Measurements from ENCODE around the gene NRG2. TPM values are rescaled to one million over a fixed set of nuclear protein-coding genes. Genes with fewer than 3 reads are reported as not detected.
A peak's percentile ranks its signal among the peaks of the same experiment; 100 is the strongest.

Gene NRG2
- total RNA-seq, 4 donors from 2014 or later = 0.80 TPM; not detected in 3

DNA sequence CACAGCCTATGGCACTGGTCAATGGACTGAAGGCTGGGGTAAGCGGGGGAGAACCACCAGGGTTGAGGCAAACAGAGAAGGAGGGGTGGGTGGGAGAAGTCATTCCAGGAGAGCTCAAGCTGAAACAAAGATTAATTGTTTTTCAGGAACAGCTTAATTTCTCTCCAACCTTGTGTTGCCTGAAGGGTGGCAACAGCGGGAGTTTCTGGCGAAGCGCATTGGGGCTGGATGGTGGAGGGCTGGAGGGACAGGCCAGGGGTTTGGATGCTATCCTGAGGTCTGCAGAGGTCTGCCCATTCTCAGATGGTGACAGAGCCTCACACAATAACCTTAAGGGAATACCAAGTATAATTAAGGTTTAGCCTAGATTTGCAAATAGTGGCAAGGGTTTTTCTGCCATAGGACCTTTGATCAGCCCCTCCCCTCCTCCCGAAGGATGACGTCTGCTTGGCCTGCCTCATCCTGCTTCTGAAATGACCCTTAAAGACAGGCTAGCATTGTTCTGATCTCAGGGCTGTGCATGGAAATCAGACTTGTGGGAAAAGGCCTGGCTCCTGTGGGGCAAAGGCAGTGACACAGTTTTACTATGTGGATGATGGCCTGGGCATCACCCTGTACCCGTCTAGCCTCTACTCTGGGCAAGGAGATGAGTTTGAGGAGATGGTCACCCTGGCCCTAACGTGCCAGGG is 214.7 kb downstream of the NRG2 start:
- H3K27me3 ChIP-seq = no peaks in the 10 kb centered on the region
- no peaks in the 10 kb centered on the region for H3K36me3 ChIP-seq
- TF ChIP-seq POLR2A (IDR thresholded peaks at IDR 0.05) = no peak
- TF ChIP-seq, protein P1, sequence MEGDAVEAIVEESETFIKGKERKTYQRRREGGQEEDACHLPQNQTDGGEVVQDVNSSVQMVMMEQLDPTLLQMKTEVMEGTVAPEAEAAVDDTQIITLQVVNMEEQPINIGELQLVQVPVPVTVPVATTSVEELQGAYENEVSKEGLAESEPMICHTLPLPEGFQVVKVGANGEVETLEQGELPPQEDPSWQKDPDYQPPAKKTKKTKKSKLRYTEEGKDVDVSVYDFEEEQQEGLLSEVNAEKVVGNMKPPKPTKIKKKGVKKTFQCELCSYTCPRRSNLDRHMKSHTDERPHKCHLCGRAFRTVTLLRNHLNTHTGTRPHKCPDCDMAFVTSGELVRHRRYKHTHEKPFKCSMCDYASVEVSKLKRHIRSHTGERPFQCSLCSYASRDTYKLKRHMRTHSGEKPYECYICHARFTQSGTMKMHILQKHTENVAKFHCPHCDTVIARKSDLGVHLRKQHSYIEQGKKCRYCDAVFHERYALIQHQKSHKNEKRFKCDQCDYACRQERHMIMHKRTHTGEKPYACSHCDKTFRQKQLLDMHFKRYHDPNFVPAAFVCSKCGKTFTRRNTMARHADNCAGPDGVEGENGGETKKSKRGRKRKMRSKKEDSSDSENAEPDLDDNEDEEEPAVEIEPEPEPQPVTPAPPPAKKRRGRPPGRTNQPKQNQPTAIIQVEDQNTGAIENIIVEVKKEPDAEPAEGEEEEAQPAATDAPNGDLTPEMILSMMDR (IDR thresholded peaks at IDR 0.05) = no peak
- H3K9me3 ChIP-seq = no peaks in the 10 kb centered on the region
- H3K27ac ChIP-seq = no peak overlapping the region
- peak in 1 of 3 donors; percentile 35 for DNase-seq
- H3K4me1 ChIP-seq = no peaks in the 10 kb centered on the region
- no peak overlapping the region for H3K4me3 ChIP-seq

DNA sequence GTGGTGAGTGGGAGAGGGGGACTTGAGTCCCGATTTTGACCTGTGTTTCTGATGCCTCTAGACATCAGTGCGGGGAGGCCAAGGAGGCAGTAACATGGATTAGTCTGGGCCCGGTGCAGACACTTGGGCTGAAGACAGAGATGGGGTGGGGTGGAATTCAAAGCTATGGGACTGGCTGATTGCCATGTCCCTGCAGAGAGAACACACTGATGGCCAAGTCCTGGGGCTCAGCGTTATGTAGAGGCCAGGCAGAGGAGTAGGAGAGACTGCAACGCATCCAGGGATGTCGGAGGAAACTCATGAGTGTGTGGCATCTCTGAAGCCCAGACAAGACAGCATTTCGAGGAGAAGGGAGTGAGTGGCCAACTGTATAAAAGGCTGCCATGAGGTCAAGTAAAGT is 217.4 kb downstream of the NRG2 start:
- TF ChIP-seq, protein P1 (IDR thresholded peaks at IDR 0.05) = no peak
- no peak for TF ChIP-seq POLR2A (IDR thresholded peaks at IDR 0.05)
- H3K4me3 ChIP-seq = no peak overlapping the region
- H3K27me3 ChIP-seq = no peaks in the 10 kb centered on the region
- no peaks in the 10 kb centered on the region for H3K4me1 ChIP-seq
- H3K9me3 ChIP-seq = no peaks in the 10 kb centered on the region
- DNase-seq = no peak
- no peak overlapping the region for H3K27ac ChIP-seq
- H3K36me3 ChIP-seq = no peaks in the 10 kb centered on the region

DNA sequence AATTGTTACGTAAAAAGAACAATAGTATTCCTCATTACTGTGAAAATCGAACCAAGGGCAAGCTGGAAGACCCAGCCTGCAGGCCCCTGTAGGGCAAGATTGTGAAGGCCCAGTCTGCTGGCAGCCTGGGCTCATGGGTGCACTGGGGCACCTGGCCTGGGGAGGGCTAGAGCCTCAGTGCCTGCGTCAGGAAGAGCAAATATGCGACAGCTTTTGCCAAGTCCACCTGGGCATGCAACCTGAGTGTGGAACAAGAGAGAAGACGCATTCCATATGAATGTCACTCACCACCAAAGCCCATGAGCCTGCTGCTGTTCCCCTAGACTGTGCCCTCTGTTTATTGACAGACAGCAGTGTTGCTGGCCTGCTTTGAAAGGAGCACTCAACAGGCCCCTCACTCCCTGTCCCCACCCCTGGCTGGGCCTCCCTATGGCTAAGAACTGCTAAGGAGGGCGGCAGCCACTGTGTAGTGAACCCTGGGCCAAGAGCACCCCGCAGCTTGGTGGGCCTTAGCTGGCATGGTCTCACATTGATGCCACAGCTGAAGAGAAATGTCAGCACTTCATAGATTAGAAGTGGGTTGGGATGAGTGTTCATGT is 219.2 kb downstream of the NRG2 start:
- Histone ChIP-seq H3K4me3 (no peak overlapping the region), H3K4me1 (no peaks in the 10 kb centered on the region), H3K27me3 (no peaks in the 10 kb centered on the region), H3K27ac (no peak overlapping the region), H3K36me3 (no peaks in the 10 kb centered on the region), H3K9me3 (no peaks in the 10 kb centered on the region)
- TF ChIP-seq, protein P1 (IDR thresholded peaks at IDR 0.05) = no peak
- no peak for TF ChIP-seq POLR2A (IDR thresholded peaks at IDR 0.05)
- DNase-seq = no peak

DNA sequence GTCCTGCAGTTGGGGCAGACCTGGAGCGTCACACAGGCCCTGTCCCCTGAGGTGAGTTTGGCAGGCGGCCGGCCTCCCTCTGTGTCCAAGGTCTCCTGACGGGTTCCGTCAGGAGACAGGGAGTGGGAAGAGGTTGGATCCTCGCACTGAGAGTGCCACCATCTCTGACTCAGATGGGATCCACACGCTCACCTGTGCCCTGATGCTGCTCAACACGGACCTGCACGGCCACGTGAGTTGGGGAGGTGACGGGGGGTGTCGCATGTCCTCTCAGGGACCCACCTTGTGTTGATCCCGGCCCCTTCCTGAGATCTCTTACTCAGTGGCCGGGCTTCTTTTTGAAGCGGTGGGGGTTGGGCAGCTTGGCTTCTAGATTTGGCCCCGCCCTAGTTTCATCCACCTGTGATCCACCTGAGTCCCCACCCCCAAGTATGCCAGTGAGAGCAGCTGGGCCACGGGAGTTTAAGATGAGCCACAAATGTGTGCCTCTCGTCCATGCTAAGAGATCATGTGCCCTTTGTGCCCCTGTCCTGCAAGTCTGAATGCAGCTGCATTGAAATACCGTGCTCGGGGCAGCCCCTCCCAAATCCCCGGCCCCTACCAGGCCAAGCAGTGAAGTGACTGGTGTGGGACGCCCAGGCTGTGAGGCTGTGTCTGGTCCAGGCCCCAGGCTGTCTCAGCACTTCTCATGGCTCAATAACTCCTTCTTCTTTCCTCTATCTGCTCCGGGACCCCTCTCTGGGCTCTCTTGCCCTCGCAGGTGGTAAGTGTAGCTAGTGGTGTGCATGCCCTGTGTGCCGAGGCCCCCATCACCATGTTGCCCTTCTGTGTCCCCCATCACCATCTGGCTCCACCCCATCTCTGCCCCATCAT is 220.3 kb downstream of the NRG2 start:
- TF ChIP-seq, protein P1 (IDR thresholded peaks at IDR 0.05) = no peak
- no peak for TF ChIP-seq POLR2A (IDR thresholded peaks at IDR 0.05)
- Histone ChIP-seq H3K36me3 (no peaks in the 10 kb centered on the region), H3K4me1 (no peaks in the 10 kb centered on the region), H3K27me3 (no peaks in the 10 kb centered on the region), H3K9me3 (no peaks in the 10 kb centered on the region), H3K27ac (no peak overlapping the region), H3K4me3 (no peak overlapping the region)
- DNase-seq = no peak

DNA sequence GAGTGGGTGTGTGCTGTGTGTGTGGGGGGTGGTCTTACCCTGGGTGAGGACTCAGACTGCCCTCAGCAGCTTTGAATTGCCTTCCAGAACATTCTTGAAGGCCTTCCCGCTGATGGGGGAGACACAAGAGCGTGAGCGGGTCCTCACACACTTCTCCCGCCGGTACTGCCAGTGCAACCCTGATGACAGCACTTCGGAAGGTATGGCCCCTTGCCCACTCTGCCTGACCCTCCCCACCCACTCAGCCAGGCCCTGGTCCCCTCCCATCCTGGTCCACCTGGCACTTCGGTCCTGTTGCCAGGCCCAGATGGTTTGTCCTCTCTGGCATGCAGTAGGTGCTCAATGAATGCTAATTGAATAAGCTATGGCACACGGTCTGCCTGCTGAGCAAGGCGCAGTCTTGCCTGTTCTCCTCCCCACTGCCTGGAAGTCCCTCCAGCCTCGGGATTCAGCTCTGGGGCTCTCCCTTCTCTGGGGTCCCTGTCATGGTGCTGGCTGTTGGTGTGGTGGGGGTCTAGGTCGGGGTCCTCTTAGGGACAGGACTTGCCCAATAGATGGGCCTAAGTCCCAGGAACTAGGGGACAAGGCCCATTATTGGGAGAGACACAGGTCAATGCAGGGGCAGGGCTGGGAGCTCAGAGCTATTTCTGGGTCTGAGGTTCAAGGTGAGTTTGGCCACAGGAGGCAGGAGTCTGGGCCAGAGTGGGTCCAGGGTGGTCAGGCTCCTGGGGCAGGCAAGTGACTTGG is 221.1 kb downstream of the NRG2 start:
- H3K27ac ChIP-seq = no peak overlapping the region
- TF ChIP-seq, protein P1 (IDR thresholded peaks at IDR 0.05) = no peak
- TF ChIP-seq POLR2A (IDR thresholded peaks at IDR 0.05) = no peak
- H3K36me3 ChIP-seq = no peaks in the 10 kb centered on the region
- no peaks in the 10 kb centered on the region for H3K9me3 ChIP-seq
- no peak overlapping the region for H3K4me3 ChIP-seq
- no peaks in the 10 kb centered on the region for H3K27me3 ChIP-seq
- DNase-seq = peak in 1 of 3 donors; percentile 36
- no peaks in the 10 kb centered on the region for H3K4me1 ChIP-seq
